PC-3 (cell line): ENCODE results near the gene LIN54.

ENCODE experiments used
- CTCF ChIP-seq: fragments of 300-600 bp; sonication (generic); conservative IDR thresholded peaks from 2 replicates; pipeline ENCODE4 v1.5.1; 2017; ENCODE audit warnings: antibody characterized with exemption, low read depth, mild to moderate bottlenecking, low read length
- EZH2phosphoT487 ChIP-seq: fragments of 300-600 bp; sonication (generic); IDR thresholded peaks from 2 replicates; pipeline ENCODE4 v1.6.1; 2018; ENCODE audit warnings: mild to moderate bottlenecking, antibody characterized with exemption, low read length, borderline replicate concordance

DNA sequence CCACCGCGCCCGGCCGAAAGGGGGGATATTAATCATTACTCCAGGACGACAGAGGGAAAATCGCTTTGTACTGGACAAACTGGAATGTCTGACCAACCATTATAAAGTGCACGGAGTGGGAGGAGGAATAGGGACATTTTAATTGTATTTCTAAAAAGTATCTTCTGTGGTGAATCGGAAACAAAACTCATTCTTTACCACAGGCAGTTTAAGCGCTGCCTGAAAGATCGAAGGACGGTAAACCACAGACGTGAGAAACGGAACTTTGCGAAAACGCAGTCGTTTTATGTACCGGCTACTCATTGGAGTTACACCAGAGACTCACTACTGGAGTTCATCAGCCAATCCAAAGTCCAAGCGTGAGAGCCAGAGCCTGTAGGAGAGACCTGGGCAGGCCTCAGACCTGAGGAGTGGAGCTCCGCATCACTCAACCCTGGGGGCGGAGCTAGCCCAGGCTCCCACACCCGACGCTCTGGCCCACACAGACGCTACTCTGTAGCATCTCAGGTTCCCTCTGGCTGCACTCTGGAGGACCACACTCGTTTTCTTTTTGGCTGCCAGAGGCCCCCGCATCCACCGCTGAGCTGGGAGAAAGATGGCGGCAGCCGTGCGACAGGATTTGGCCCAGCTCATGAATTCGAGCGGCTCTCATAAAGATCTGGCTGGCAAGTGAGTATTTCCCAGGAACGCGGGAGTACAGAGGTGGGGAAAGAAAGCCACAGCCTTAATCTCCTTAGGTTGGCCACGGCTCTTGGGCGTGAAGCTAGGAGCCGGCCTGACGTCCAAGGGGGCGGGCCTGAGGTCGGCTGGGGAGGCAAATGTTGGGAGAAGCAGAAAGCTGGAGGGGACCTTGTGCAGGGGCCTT, 24.2 kb upstream of the LIN54 start, which contains the start of gene COPS4:
- TF ChIP-seq CTCF (no peak), EZH2phosphoT487 (no peak)
